HEK293T (cell line): ENCODE measurements around the gene RNF135.

Source experiments
- CTCF ChIA-PET: fragments of 350-600 bp; formaldehyde crosslinking; extraction: SDS; loops from one replicate; lab custom pipeline; 2021; ENCODE audit warnings: antibody characterized with exemption, inconsistent platforms; lab: Yijun Ruan, JAX
- POLR2A ChIA-PET: fragments of 350-600 bp; formaldehyde crosslinking; extraction: SDS; loops from one replicate; lab custom pipeline; 2020; ENCODE audit warnings: antibody characterized with exemption, inconsistent platforms; lab: Yijun Ruan, JAX
- DNase-seq: peaks from one replicate; pipeline ENCODE4 v3.0.0; 2012; ENCODE audit warnings: mixed read lengths; ENCODE audit errors: extremely low spot score
- ARNT ChIP-seq: fragments of 450-650 bp; IDR thresholded peaks from 2 replicates; pipeline ENCODE4 v1.6.1; 2017; ENCODE audit warnings: mild to moderate bottlenecking
- BHLHE40 ChIP-seq: fragments of 450-650 bp; IDR thresholded peaks from 2 replicates; pipeline ENCODE4 v1.6.1; 2016; ENCODE audit warnings: mild to moderate bottlenecking, moderate library complexity, borderline replicate concordance
- CTBP1 ChIP-seq: fragments of 450-650 bp; IDR thresholded peaks from 2 replicates; pipeline ENCODE4 v1.6.1; 2016; ENCODE audit warnings: borderline replicate concordance
- ELF4 ChIP-seq: fragments of 450-650 bp; IDR thresholded peaks from 2 replicates; pipeline ENCODE4 v1.6.1; 2017; ENCODE audit warnings: antibody characterized with exemption
- FOXA1 ChIP-seq: fragments of 450-650 bp; IDR thresholded peaks from 2 replicates; pipeline ENCODE4 v1.6.1; 2016; ENCODE audit warnings: mild to moderate bottlenecking
- FOXK2 ChIP-seq: fragments of 450-650 bp; IDR thresholded peaks from 2 replicates; pipeline ENCODE4 v1.6.1; 2016; ENCODE audit warnings: mild to moderate bottlenecking
- FOXM1 ChIP-seq: fragments of 450-650 bp; IDR thresholded peaks from 2 replicates; pipeline ENCODE4 v1.6.1; 2017; ENCODE audit warnings: mild to moderate bottlenecking, borderline replicate concordance
- HDGF ChIP-seq: fragments of 450-650 bp; IDR thresholded peaks from 2 replicates; pipeline ENCODE4 v1.6.1; 2017; ENCODE audit warnings: antibody characterized with exemption, borderline replicate concordance
- L3MBTL2 ChIP-seq: fragments of 450-650 bp; conservative IDR thresholded peaks from 2 replicates; pipeline ENCODE4 v1.6.1; 2016; ENCODE audit warnings: mild to moderate bottlenecking
- LEF1 ChIP-seq: fragments of 450-650 bp; IDR thresholded peaks from 2 replicates; pipeline ENCODE4 v1.6.1; 2017; ENCODE audit warnings: mild to moderate bottlenecking, borderline replicate concordance
- NFRKB ChIP-seq: fragments of 450-650 bp; IDR thresholded peaks from 2 replicates; pipeline ENCODE4 v1.6.1; 2016; ENCODE audit warnings: mild to moderate bottlenecking, moderate library complexity
- PKNOX1 ChIP-seq: fragments of 450-650 bp; IDR thresholded peaks from 2 replicates; pipeline ENCODE4 v1.6.1; 2016
- SP1 ChIP-seq: fragments of 450-650 bp; IDR thresholded peaks from 2 replicates; pipeline ENCODE4 v1.6.1; 2017
- SUZ12 ChIP-seq: fragments of 450-650 bp; IDR thresholded peaks from 2 replicates; pipeline ENCODE4 v1.6.1; 2016; ENCODE audit warnings: mild to moderate bottlenecking
- TARDBP ChIP-seq: fragments of 450-650 bp; IDR thresholded peaks from 2 replicates; pipeline ENCODE4 v1.6.1; 2016
- ZNF384 ChIP-seq: fragments of 450-650 bp; IDR thresholded peaks from 2 replicates; pipeline ENCODE4 v1.6.1; 2016

RNF135 gene

GRCh38 chr17:30997270-30997669, 26.4 kb downstream of the RNF135 start:
- no peak for TF ChIP-seq NFRKB
- TF ChIP-seq L3MBTL2: no peak
- no peak for TF ChIP-seq SP1
- no peak for TF ChIP-seq ELF4
- no peak for TF ChIP-seq SUZ12
- TF ChIP-seq FOXA1: no peak
- TF ChIP-seq BHLHE40: no peak
- ChIA-PET POLR2A (interaction anchor here (2.0 kb wide), 1 partner anchor 11 kb away, joined by 14 read pairs; no protein-coding TSS in a partner anchor), CTCF (interaction anchor here (1.1 kb wide), 1 partner anchor 19 kb away, joined by 3 read pairs; no protein-coding TSS in a partner anchor)
- DNase-seq: no peak

GRCh38 chr17:30997842-30998241, 27.0 kb downstream of the RNF135 start:
- DNase-seq: no peak
- ChIA-PET POLR2A (interaction anchor here (1.0 to 2.0 kb wide), 2 partner anchors 10 to 26 kb away, joined by 3 to 14 read pairs; no protein-coding TSS in a partner anchor), CTCF (interaction anchor here (1.1 kb wide), 1 partner anchor 18 kb away, joined by 3 read pairs; no protein-coding TSS in a partner anchor)
- TF ChIP-seq HDGF: no peak
- TF ChIP-seq ELF4: no peak
- TF ChIP-seq FOXA1: no peak
- no peak for TF ChIP-seq L3MBTL2
- no peak for TF ChIP-seq NFRKB
- no peak for TF ChIP-seq TARDBP
- no peak for TF ChIP-seq LEF1
- TF ChIP-seq FOXM1: no peak
- TF ChIP-seq CTBP1: no peak
- TF ChIP-seq PKNOX1: no peak
- TF ChIP-seq ZNF384: no peak
- TF ChIP-seq SP1: no peak
- TF ChIP-seq BHLHE40: no peak

GRCh38 chr17:31002047-31002446, 31.2 kb downstream of the RNF135 start:
- CTCF ChIA-PET: no interaction called here
- POLR2A ChIA-PET: no interaction called here
- no peak for DNase-seq
- no peak for TF ChIP-seq FOXA1
- no peak for TF ChIP-seq CTBP1
- no peak for TF ChIP-seq PKNOX1
- no peak for TF ChIP-seq ARNT
- no peak for TF ChIP-seq HDGF
- no peak for TF ChIP-seq NFRKB
- no peak for TF ChIP-seq SUZ12
- no peak for TF ChIP-seq TARDBP
- TF ChIP-seq LEF1: no peak
- TF ChIP-seq ELF4: no peak
- no peak for TF ChIP-seq SP1
- no peak for TF ChIP-seq FOXM1
- TF ChIP-seq FOXK2: no peak
- TF ChIP-seq ZNF384: no peak
- no peak for TF ChIP-seq L3MBTL2
- TF ChIP-seq BHLHE40: no peak

GRCh38 chr17:31003225-31003866, 32.5 kb downstream of the RNF135 start:
- TF ChIP-seq CTBP1: no peak
- TF ChIP-seq FOXM1: no peak
- no peak for TF ChIP-seq L3MBTL2
- no peak for TF ChIP-seq LEF1
- no peak for TF ChIP-seq ZNF384
- no peak for TF ChIP-seq FOXK2
- no peak for TF ChIP-seq ARNT
- no peak for TF ChIP-seq SUZ12
- TF ChIP-seq TARDBP: no peak
- no peak for TF ChIP-seq NFRKB
- DNase-seq: no peak
- ChIA-PET POLR2A (interaction anchor here (1.7 kb wide), 1 partner anchor 32 kb away, joined by 4 read pairs; the partner anchor contains the start of gene RNF135), CTCF (no interaction called here)

GRCh38 chr17:31004160-31004559, 33.3 kb downstream of the RNF135 start:
- TF ChIP-seq FOXA1 (no peak), HDGF (no peak), L3MBTL2 (no peak), LEF1 (no peak), SP1 (no peak), CTBP1 (no peak), FOXM1 (no peak), NFRKB (no peak), ZNF384 (no peak), PKNOX1 (no peak), SUZ12 (no peak), BHLHE40 (no peak), ELF4 (no peak), TARDBP (no peak), FOXK2 (no peak), ARNT (no peak)
- no peak for DNase-seq
- CTCF ChIA-PET: no interaction called here
- POLR2A ChIA-PET: interaction anchor here (1.7 kb wide), 1 partner anchor 33 kb away, joined by 4 read pairs; the partner anchor contains the start of gene RNF135
